Loucy (cell line): ENCODE data around the gene KLRD1.
A peak's percentile ranks its signal among the peaks of the same experiment; 100 is the strongest.
"Not testable (repeated sequence)": the region's sequence is repeated elsewhere in the genome, so short reads cannot be mapped to it uniquely, and the experiment has no call there.

Experiments used
- H2AFZ ChIP-seq: fragments of 200-600 bp; sonication (generic); 2 replicates; pipeline ENCODE4 v1.6.0; 2016; ENCODE audit warnings: antibody characterized with exemption, mild to moderate bottlenecking, low read length, moderate library complexity
- H3F3A ChIP-seq: fragments of 200-600 bp; 2 replicates; pipeline ENCODE4 v1.6.0; 2016; ENCODE audit warnings: antibody characterized with exemption, low read depth, mild to moderate bottlenecking
- H3K27me3 ChIP-seq: fragments of 200-600 bp; sonication (generic); 2 replicates; pipeline ENCODE4 v1.6.1; 2014; ENCODE audit warnings: low read length, mild to moderate bottlenecking; ENCODE audit not compliant: insufficient read depth, poor library complexity, severe bottlenecking
- H3K36me3 ChIP-seq: fragments of 200-600 bp; sonication (generic); 2 replicates; pipeline ENCODE4 v1.6.1; 2016; ENCODE audit warnings: low read length; ENCODE audit not compliant: insufficient read depth
- H3K4me1 ChIP-seq: fragments of 200-600 bp; sonication (generic); 2 replicates; pipeline ENCODE4 v1.5.1; 2014; ENCODE audit warnings: low read length, mild to moderate bottlenecking; ENCODE audit not compliant: insufficient read depth, poor library complexity, severe bottlenecking
- H3K4me2 ChIP-seq: fragments of 200-600 bp; sonication (generic); 2 replicates; pipeline ENCODE4 v1.6.0; 2014; ENCODE audit warnings: antibody characterized with exemption, low read length, low read depth, mild to moderate bottlenecking; ENCODE audit not compliant: poor library complexity, severe bottlenecking
- H3K4me3 ChIP-seq: fragments of 200-600 bp; sonication (generic); 2 replicates; pipeline ENCODE4 v1.5.1; 2014; ENCODE audit warnings: low read length, mild to moderate bottlenecking, mixed read lengths; ENCODE audit not compliant: poor library complexity, severe bottlenecking
- H3K79me2 ChIP-seq: fragments of 200-600 bp; sonication (generic); 2 replicates; pipeline ENCODE4 v1.6.1; 2014; ENCODE audit warnings: low read length; ENCODE audit not compliant: insufficient read depth
- H3K9ac ChIP-seq: fragments of 200-600 bp; sonication (generic); 2 replicates; pipeline ENCODE4 v1.6.0; 2014; ENCODE audit warnings: mild to moderate bottlenecking, low read depth, low read length, moderate library complexity; ENCODE audit not compliant: poor library complexity, severe bottlenecking
- H3K9me2 ChIP-seq: fragments of 200-600 bp; sonication (generic); replicated peaks from 2 replicates; pipeline ENCODE4 v1.6.1; 2016; ENCODE audit warnings: low read depth, low read length, mixed read lengths
- H3K9me3 ChIP-seq: fragments of 200-600 bp; sonication (generic); 2 replicates; pipeline ENCODE4 v1.6.1; 2014; ENCODE audit warnings: mild to moderate bottlenecking, antibody characterized with exemption, low read length, low read depth; ENCODE audit not compliant: insufficient read depth
- H4K20me1 ChIP-seq: fragments of 200-600 bp; sonication (generic); 2 replicates; pipeline ENCODE4 v1.6.0; 2014; ENCODE audit warnings: antibody characterized with exemption, low read length, mild to moderate bottlenecking; ENCODE audit not compliant: insufficient read depth, poor library complexity, severe bottlenecking
- EZH2phosphoT487 ChIP-seq: fragments of 200-600 bp; IDR thresholded peaks from 2 replicates; pipeline ENCODE4 v1.6.1; 2018; ENCODE audit warnings: antibody characterized with exemption, mild to moderate bottlenecking, moderate library complexity, borderline replicate concordance
- TF ChIP-seq, protein P1 (sequence below): fragments of 200-600 bp; sonication (generic); conservative IDR thresholded peaks from 2 replicates; pipeline ENCODE4 v1.5.1; 2014; ENCODE audit warnings: mild to moderate bottlenecking, antibody characterized with exemption, low read length

KLRD1 gene

GRCh38 chr12:10372559-10372958 lies 64.9 kb downstream of the KLRD1 start:
- TF ChIP-seq, protein P1, sequence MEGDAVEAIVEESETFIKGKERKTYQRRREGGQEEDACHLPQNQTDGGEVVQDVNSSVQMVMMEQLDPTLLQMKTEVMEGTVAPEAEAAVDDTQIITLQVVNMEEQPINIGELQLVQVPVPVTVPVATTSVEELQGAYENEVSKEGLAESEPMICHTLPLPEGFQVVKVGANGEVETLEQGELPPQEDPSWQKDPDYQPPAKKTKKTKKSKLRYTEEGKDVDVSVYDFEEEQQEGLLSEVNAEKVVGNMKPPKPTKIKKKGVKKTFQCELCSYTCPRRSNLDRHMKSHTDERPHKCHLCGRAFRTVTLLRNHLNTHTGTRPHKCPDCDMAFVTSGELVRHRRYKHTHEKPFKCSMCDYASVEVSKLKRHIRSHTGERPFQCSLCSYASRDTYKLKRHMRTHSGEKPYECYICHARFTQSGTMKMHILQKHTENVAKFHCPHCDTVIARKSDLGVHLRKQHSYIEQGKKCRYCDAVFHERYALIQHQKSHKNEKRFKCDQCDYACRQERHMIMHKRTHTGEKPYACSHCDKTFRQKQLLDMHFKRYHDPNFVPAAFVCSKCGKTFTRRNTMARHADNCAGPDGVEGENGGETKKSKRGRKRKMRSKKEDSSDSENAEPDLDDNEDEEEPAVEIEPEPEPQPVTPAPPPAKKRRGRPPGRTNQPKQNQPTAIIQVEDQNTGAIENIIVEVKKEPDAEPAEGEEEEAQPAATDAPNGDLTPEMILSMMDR = no peak
- TF ChIP-seq EZH2phosphoT487 = no peak
- no peaks in the 10 kb centered on the region for H3F3A ChIP-seq
- H3K4me2 ChIP-seq = peak overlapping the region; percentile 45
- no peaks in the 10 kb centered on the region for H3K79me2 ChIP-seq
- no peaks in the 10 kb centered on the region for H3K9me3 ChIP-seq
- H3K9me2 ChIP-seq = no peaks in the 10 kb centered on the region
- H3K9ac ChIP-seq = peak overlapping the region; percentile 51
- H3K4me1 ChIP-seq = peaks cover 26% of the 10 kb centered on the region
- no peaks in the 10 kb centered on the region for H3K27me3 ChIP-seq
- H4K20me1 ChIP-seq = no peaks in the 10 kb centered on the region
- peak overlapping the region; percentile 27 for H3K4me3 ChIP-seq
- H2AFZ ChIP-seq = peak overlapping the region; percentile 65
- no peaks in the 10 kb centered on the region; the same call in 1 of the 2 replicates for H3K36me3 ChIP-seq

DNA sequence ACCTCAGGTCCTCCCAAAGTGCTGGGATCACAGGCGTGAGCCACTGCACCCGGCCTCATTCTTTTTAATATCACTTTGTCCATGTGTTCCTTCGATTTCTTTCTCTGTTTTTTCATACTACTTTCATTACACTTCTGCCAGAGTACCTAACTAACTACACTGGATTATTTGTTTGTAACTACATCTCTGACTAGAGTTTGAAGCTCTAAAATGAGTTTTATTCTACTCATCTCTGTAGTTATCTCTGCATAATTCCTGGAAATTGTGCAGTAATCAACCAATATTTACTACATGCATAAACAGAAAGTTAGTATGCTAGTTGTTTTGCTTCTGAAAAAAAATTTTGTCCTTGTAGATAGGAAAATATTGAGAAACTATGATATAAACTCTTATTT lies 67.0 kb downstream of the KLRD1 start:
- no peaks in the 10 kb centered on the region for H3K9me2 ChIP-seq
- no peak overlapping the region for H2AFZ ChIP-seq
- peaks cover 22% of the 10 kb centered on the region for H3K4me1 ChIP-seq
- H3K4me2 ChIP-seq = no peak overlapping the region
- no peak overlapping the region for H3K9ac ChIP-seq
- H3K79me2 ChIP-seq = no peaks in the 10 kb centered on the region
- H4K20me1 ChIP-seq = no peaks in the 10 kb centered on the region
- TF ChIP-seq, protein P1 = no peak
- no peak for TF ChIP-seq EZH2phosphoT487
- H3F3A ChIP-seq = no peaks in the 10 kb centered on the region
- no peaks in the 10 kb centered on the region for H3K27me3 ChIP-seq
- H3K9me3 ChIP-seq = no peaks in the 10 kb centered on the region
- H3K36me3 ChIP-seq = no peaks in the 10 kb centered on the region; the same call in 1 of the 2 replicates
- H3K4me3 ChIP-seq = no peak overlapping the region

GRCh38 chr12:10378737-10379136 lies 71.1 kb downstream of the KLRD1 start:
- not testable (repeated sequence) for H3K9me3 ChIP-seq, H3F3A ChIP-seq, H2AFZ ChIP-seq, H3K4me3 ChIP-seq, H4K20me1 ChIP-seq, H3K27me3 ChIP-seq, H3K79me2 ChIP-seq, H3K9ac ChIP-seq, H3K36me3 ChIP-seq, H3K4me1 ChIP-seq, H3K9me2 ChIP-seq, H3K4me2 ChIP-seq
